ENCODE results near the gene LRP8. TPM values are rescaled to one million over a fixed set of nuclear protein-coding genes. Genes with fewer than 3 reads are reported as not detected.

The LRP8 gene
- total RNA-seq, 4 donors from 2014 or later, result 1.8 to 3.6 (median 2.2) TPM

DNA sequence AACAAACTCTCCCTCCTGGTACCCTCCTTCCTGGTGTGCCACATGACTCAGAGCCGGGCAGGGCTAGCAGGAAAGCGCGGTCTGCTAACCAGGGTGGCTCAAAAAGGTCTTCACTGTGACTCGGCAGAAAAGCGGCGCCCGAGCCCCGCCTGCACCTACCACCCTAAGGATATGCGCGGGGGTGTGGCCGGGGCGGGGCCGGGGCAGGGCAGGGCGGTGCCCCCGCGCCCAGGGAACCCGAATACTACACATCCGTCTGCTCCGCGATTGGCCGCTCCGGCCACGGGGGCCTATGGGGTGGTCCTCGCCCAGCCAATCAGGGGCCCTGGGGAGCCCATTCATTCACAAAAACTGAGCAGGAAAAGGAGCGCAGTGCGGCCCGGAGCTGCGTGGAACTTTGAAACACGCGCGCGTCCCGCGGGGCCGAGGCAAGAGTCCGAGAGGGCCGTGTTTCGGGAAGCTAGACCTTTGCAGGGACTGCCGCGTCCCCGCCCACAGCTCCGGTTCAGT is 1.7 kb downstream of the LRP8 start:
- TF ChIP-seq POLR2AphosphoS5 (IDR thresholded peaks at IDR 0.05) (peak; percentile 44), EP300 (IDR thresholded peaks at IDR 0.05) (no peak)
- peak; percentile 89 for ATAC-seq
- H3K27me3 ChIP-seq, result no peaks in the 10 kb centered on the region
- WGBS, 2 donors (ENCODE audit: low coverage in 1 of 2), result no CpG with 5 or more reads among the region's 42 CpGs
- H3K9me3 ChIP-seq, result no peaks in the 10 kb centered on the region
- H3K4me1 ChIP-seq, result peaks cover 0 to 36% (median 10%) of the 10 kb centered on the region in 3 donors
- H3K36me3 ChIP-seq, result no peaks in the 10 kb centered on the region
- peak overlapping the region; percentile 53 to 78 for H3K4me3 ChIP-seq
- peak overlapping the region in 3 of 4 donors; percentile 64 to 72 (median 72) for H3K27ac ChIP-seq

DNA sequence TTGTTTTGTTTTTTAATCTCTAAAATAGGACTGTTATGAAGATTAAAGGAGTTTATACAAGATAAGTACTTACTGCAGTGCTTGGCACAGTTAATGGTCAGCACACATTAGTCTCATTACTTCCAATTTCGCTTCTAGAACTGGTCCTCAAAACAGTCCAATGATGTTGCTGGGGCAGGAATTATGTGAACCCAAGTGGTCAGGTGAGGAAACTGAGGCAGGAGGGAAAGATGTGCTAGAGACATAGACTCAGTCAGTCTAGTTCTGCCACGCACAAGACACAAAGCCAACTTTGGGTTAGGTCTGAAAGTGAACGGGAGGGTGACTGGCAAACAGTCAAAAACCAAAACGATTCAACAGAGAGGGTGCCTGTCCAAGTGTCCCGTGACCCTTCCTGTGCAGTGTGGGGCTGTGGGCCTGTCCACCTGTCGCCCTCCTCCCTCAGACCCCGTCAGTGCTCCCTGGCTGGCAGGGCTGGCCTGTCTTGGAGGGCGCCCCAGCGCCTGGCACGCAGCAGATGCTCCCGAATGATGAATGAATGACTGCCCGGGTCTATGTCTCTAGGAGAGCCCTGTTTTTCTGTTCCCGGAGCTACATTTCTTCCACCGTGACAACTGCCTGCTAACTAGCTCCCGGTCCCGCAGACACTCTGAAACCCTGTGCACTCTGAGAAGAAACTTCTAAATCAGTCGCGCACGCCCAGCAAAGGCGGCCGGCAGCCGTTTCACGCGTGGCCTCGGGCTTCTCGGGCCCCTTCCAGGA is 2.4 kb downstream of the LRP8 start:
- peaks cover 0 to 36% (median 10%) of the 10 kb centered on the region in 3 donors for H3K4me1 ChIP-seq
- peak overlapping the region; percentile 53 to 78 for H3K4me3 ChIP-seq
- H3K9me3 ChIP-seq, result no peaks in the 10 kb centered on the region
- 38 to 41% methylated on average over 4 to 6 of the region's 26 CpGs for WGBS, 2 donors (ENCODE audit: low coverage in 1 of 2)
- ATAC-seq, result no peak
- H3K27ac ChIP-seq, result peak overlapping the region in 3 of 4 donors; percentile 64 to 72 (median 72)
- no peaks in the 10 kb centered on the region for H3K27me3 ChIP-seq
- no peak for TF ChIP-seq POLR2A (IDR thresholded peaks at IDR 0.05)
- TF ChIP-seq EP300 (IDR thresholded peaks at IDR 0.05), result no peak
- TF ChIP-seq POLR2AphosphoS5 (IDR thresholded peaks at IDR 0.05), result no peak
- TF ChIP-seq, protein P1, sequence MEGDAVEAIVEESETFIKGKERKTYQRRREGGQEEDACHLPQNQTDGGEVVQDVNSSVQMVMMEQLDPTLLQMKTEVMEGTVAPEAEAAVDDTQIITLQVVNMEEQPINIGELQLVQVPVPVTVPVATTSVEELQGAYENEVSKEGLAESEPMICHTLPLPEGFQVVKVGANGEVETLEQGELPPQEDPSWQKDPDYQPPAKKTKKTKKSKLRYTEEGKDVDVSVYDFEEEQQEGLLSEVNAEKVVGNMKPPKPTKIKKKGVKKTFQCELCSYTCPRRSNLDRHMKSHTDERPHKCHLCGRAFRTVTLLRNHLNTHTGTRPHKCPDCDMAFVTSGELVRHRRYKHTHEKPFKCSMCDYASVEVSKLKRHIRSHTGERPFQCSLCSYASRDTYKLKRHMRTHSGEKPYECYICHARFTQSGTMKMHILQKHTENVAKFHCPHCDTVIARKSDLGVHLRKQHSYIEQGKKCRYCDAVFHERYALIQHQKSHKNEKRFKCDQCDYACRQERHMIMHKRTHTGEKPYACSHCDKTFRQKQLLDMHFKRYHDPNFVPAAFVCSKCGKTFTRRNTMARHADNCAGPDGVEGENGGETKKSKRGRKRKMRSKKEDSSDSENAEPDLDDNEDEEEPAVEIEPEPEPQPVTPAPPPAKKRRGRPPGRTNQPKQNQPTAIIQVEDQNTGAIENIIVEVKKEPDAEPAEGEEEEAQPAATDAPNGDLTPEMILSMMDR (IDR thresholded peaks at IDR 0.05), result no peak
- H3K36me3 ChIP-seq, result no peaks in the 10 kb centered on the region

DNA sequence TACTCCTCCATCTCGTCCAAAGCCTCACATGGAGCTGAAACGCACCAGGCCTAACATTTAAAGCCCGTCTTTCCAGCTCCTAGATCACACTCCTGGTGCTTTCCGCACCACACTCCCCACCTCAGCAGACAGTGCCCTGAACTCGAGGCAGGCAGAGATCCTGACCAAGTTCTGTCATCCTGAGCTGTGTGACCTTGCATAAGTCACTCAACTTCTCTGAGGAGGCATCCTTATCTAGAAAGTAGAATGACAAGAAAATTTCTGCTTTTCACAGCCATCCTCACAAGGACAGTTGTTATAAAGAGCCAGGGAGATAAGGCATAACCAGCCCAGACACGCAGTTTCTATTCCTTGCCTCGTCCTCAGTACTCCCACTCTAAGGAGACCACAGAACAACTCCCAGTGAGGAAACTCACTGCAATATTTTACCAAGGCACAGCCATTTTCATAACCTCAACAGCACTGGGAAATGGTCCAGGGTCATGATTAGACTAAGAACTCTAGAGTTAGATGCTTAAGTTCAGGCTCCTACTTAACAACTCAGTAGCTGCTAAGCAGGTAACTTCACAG is 3.1 kb downstream of the LRP8 start:
- Histone ChIP-seq H3K36me3 (no peaks in the 10 kb centered on the region), H3K9me3 (no peaks in the 10 kb centered on the region), H3K4me1 (peaks cover 0 to 36% (median 10%) of the 10 kb centered on the region in 3 donors), H3K27ac (no peak overlapping the region), H3K4me3 (no peak overlapping the region), H3K27me3 (no peaks in the 10 kb centered on the region)
- TF ChIP-seq POLR2AphosphoS5 (IDR thresholded peaks at IDR 0.05) (no peak), POLR2A (IDR thresholded peaks at IDR 0.05) (no peak), EP300 (IDR thresholded peaks at IDR 0.05) (no peak)
- TF ChIP-seq, protein P1 (IDR thresholded peaks at IDR 0.05), result no peak
- 95% methylated on average over 5 of the region's 7 CpGs; no CpG with 5 or more reads in 1 of the 2 donors for WGBS, 2 donors (ENCODE audit: low coverage in 1 of 2)
- no peak for ATAC-seq

DNA sequence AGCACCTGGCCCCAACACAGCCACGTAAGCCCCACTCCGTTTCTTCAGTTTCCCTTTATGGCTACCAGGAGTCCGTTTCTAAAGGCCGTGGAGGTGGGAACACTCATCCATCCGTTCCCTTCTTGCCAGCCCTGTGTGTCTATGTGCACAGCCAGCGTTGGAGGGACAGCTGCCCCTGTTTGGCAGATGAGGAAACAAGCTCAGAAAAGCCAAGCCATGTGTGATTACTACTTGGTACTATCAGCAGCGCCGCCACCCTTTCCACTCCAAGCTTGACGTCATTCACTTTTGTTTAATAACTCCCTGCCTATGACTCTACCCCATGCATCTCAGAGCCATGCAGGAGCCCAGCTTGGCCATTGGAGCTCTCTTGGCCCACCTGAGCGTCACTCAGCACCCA is 3.5 kb downstream of the LRP8 start:
- H3K27me3 ChIP-seq, result no peaks in the 10 kb centered on the region
- no peaks in the 10 kb centered on the region for H3K9me3 ChIP-seq
- H3K4me3 ChIP-seq, result no peak overlapping the region
- no peak overlapping the region for H3K27ac ChIP-seq
- no peaks in the 10 kb centered on the region for H3K36me3 ChIP-seq
- no peak for TF ChIP-seq EP300 (IDR thresholded peaks at IDR 0.05)
- TF ChIP-seq, protein P1 (IDR thresholded peaks at IDR 0.05), result no peak
- no peak for TF ChIP-seq POLR2A (IDR thresholded peaks at IDR 0.05)
- no peak for TF ChIP-seq POLR2AphosphoS5 (IDR thresholded peaks at IDR 0.05)
- no peak for ATAC-seq
- WGBS, 2 donors (ENCODE audit: low coverage in 1 of 2), result 87 to 92% methylated on average over 6 to 8 of the region's 10 CpGs
- H3K4me1 ChIP-seq, result peaks cover 0 to 36% (median 10%) of the 10 kb centered on the region in 3 donors

DNA sequence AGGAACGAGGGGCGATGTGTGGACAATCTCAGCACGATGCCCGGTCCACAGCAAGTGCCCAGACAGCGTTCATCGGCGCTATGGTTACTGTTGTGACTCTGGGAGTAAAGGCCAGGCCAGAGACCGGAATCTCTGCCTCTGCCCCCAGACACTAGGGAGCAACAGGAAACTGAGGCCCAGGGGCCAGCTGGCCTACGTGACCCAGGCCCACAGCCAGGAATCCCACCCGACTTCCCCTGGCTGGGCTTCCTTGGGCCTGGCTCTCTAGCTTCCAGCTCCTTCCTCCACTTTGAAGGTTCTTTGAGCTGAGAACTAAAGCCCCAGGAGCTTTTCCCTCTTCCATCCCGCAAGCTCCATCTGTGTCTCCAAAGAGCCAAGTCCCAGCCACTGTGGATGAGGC is 4.6 kb downstream of the LRP8 start:
- WGBS, 2 donors (ENCODE audit: low coverage in 1 of 2), result 98 to 100% methylated on average over 3 to 7 of the region's 11 CpGs

More for the DNA sequence above, 4.6 kb downstream of the LRP8 start:
- TF ChIP-seq EP300 (IDR thresholded peaks at IDR 0.05) (no peak), POLR2A (IDR thresholded peaks at IDR 0.05) (no peak), POLR2AphosphoS5 (IDR thresholded peaks at IDR 0.05) (no peak)
- TF ChIP-seq, protein P1 (IDR thresholded peaks at IDR 0.05), result no peak
- ATAC-seq, result no peak
- H3K27ac ChIP-seq, result no peak overlapping the region
- no peak overlapping the region for H3K4me3 ChIP-seq
- peaks cover 0 to 31% (median 10%) of the 10 kb centered on the region in 3 donors for H3K4me1 ChIP-seq
- no peaks in the 10 kb centered on the region for H3K9me3 ChIP-seq
- H3K27me3 ChIP-seq, result no peaks in the 10 kb centered on the region
- no peaks in the 10 kb centered on the region for H3K36me3 ChIP-seq

All from gastroesophageal sphincter (tissue), 4 donors.